Measurements from ENCODE around the gene TSPAN7. TPM values are rescaled to one million over a fixed set of nuclear protein-coding genes. Genes with fewer than 3 reads are reported as not detected.

The TSPAN7 gene
- total RNA-seq, 6 experiments from 2014 or later = 7.9 to 24.4 (median 15.7) TPM

DNA sequence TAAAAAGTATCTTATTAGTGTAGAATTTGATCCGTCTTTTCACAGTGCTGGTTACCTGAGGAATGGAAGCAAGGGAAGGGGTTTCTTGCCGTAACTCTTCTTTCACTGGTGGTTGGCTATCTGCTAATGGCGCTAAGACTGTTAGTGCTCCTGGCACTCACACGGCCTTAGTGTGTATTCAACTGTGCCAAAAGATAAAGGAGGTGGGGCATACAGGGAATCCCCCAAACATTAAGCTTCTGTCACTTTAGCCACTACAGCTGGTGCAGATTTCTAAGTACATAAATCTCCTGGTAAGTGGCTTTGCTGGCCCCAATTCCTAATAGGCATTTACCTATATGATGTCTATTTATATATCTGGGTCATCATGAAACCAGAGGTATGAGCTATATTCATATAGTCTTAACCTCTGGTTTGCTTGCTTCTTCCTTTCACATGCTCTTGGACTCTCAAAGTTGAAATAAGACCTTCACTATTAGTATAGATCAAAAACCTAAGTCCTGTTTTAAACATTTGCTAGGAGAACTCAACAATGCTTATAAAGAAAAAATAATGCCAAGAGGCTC, 95.1 kb downstream of the TSPAN7 start:
- intact Hi-C loops (cut with DNase I) = no loop called here
- TF ChIP-seq POLR2A (IDR thresholded peaks at IDR 0.05) = no peak
- TF ChIP-seq, protein P1, sequence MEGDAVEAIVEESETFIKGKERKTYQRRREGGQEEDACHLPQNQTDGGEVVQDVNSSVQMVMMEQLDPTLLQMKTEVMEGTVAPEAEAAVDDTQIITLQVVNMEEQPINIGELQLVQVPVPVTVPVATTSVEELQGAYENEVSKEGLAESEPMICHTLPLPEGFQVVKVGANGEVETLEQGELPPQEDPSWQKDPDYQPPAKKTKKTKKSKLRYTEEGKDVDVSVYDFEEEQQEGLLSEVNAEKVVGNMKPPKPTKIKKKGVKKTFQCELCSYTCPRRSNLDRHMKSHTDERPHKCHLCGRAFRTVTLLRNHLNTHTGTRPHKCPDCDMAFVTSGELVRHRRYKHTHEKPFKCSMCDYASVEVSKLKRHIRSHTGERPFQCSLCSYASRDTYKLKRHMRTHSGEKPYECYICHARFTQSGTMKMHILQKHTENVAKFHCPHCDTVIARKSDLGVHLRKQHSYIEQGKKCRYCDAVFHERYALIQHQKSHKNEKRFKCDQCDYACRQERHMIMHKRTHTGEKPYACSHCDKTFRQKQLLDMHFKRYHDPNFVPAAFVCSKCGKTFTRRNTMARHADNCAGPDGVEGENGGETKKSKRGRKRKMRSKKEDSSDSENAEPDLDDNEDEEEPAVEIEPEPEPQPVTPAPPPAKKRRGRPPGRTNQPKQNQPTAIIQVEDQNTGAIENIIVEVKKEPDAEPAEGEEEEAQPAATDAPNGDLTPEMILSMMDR (IDR thresholded peaks at IDR 0.05) = no peak
- ATAC-seq (no peak), DNase-seq (no peak)
- WGBS (ENCODE audit: insufficient coverage, low coverage, low lambda C conversion rate, missing lambda C conversion rate) = 26% methylated on average over 3 of the region's 4 CpGs
- Histone ChIP-seq H3K4me1 (no peaks in the 10 kb centered on the region), H3K27me3 (no peaks in the 10 kb centered on the region), H3K9me3 (no peaks in the 10 kb centered on the region), H3K36me3 (no peaks in the 10 kb centered on the region), H3K27ac (no peak overlapping the region), H3K4me3 (no peak overlapping the region)

DNA sequence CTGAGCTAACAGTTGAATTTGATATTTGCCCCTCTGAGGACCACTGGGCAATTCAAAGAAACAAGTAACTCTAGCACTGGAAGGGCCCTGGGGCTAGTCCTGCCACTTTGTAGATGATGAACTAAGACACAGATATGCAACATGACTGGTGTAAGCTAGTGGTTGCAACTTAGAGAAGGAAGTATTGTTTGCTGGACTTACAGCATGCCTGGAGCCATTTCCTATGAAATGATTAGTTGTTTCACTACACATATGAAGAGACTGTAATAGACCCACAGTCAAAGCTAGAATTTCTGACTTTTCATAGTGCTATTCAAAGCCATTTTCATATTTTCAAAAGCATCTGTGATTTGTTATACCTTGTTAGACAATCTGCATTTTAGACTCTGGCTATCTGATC, 96.2 kb downstream of the TSPAN7 start:
- TF ChIP-seq POLR2A (IDR thresholded peaks at IDR 0.05) = no peak
- TF ChIP-seq, protein P1 (IDR thresholded peaks at IDR 0.05) = no peak
- intact Hi-C loops (cut with DNase I) = no loop called here
- Histone ChIP-seq H3K9me3 (no peaks in the 10 kb centered on the region), H3K4me3 (no peak overlapping the region), H3K27me3 (no peaks in the 10 kb centered on the region), H3K36me3 (no peaks in the 10 kb centered on the region), H3K27ac (no peak overlapping the region), H3K4me1 (no peaks in the 10 kb centered on the region)
- DNase-seq (no peak), ATAC-seq (no peak)

DNA sequence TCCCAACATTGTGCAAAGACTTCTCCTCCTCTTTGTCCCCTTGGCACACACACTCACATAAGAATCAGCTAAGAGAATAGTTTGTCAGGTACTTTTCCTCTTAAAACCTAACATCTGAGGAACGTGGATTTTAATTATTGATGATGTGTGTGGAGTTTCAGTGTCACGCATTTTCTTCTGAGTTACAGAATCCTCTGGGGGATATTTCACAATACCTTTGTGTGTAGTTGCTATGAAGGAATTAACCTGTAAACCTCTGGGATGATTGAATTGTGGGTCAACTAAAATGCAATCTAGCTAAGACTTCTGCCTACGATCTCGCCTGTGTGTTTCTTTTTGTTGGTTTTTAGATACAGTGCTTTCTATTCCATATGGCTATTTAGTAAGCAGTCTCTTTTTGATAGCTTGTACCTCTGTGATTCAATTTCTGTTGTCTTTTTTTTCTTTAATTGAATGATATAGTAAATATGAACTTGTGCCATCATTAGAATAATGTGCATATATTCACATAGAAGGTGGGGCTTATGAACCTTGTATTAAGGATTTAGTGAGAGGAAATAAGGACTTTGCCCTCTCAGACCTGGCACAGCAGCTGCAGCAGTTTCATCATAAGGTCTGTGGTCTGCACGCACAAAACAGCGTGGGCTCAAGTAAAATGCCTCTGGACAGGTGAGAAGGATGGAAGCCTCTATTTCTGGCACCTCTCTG, 99.2 kb downstream of the TSPAN7 start:
- peak in 1 of 3 donors; percentile 44 for DNase-seq
- intact Hi-C loops (cut with DNase I) = no loop called here
- no peaks in the 10 kb centered on the region for H3K36me3 ChIP-seq
- H3K9me3 ChIP-seq = no peaks in the 10 kb centered on the region
- no peaks in the 10 kb centered on the region for H3K27me3 ChIP-seq
- peak; percentile 69 to 88 (median 78) for ATAC-seq
- no peaks in the 10 kb centered on the region for H3K4me1 ChIP-seq
- no peak for TF ChIP-seq POLR2A (IDR thresholded peaks at IDR 0.05)
- TF ChIP-seq, protein P1 (IDR thresholded peaks at IDR 0.05) = no peak
- no peak overlapping the region for H3K4me3 ChIP-seq
- peak overlapping the region in 1 of 3 donors; percentile 8 for H3K27ac ChIP-seq
- 35% methylated on average over 6 of the region's 6 CpGs for WGBS (ENCODE audit: insufficient coverage, low coverage, low lambda C conversion rate, missing lambda C conversion rate)

DNA sequence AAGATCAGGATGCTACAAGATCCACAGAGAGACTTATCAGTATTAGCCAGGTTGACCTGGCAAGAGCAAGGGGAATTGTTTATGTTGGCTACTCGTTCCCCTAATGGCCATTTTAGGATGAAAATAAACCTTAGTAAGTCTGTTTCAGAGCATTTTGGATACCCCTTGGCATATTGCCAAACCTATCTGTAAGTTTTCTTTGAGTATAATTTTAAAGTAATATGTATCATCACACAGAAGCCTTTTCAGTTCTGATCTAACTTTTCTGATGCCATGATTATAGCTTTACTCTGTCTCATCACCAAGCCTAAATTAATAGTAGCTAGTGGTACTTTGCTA, 99.7 kb downstream of the TSPAN7 start:
- ATAC-seq = no peak
- WGBS (ENCODE audit: insufficient coverage, low coverage, low lambda C conversion rate, missing lambda C conversion rate) = 0% methylated on average over 1 of the region's 1 CpG
- peak overlapping the region in 1 of 3 donors; percentile 8 for H3K27ac ChIP-seq

More for the DNA sequence above, 99.7 kb downstream of the TSPAN7 start:
- Histone ChIP-seq H3K36me3 (no peaks in the 10 kb centered on the region), H3K9me3 (no peaks in the 10 kb centered on the region), H3K27me3 (no peaks in the 10 kb centered on the region), H3K4me3 (no peak overlapping the region), H3K4me1 (no peaks in the 10 kb centered on the region)
- intact Hi-C loops (cut with DNase I) = no loop called here
- no peak for TF ChIP-seq POLR2A (IDR thresholded peaks at IDR 0.05)
- TF ChIP-seq, protein P1 (IDR thresholded peaks at IDR 0.05) = no peak
- DNase-seq = no peak

Measured in right lobe of liver (tissue), 6 donors.